D721Med (cell line): ENCODE results near the gene SYNPO2L.
"Not testable (repeated sequence)": the region's sequence is repeated elsewhere in the genome, so short reads cannot be mapped to it uniquely, and the experiment has no call there.

ENCODE experiments used
- DNase-seq: peaks from one replicate; pipeline ENCODE4 v3.0.0; 2011; ENCODE audit warnings: low spot score; ENCODE audit not compliant: insufficient read length
- FAIRE-seq: peaks from 2 replicates; lab custom pipeline; 2011; peaks lifted over from hg19 to GRCh38; lab: Jason Lieb, UNC
- TF ChIP-seq, protein P1 (sequence below): IDR thresholded peaks from 2 replicates; pipeline ENCODE4 v1.5.1; 2012; ENCODE audit warnings: mild to moderate bottlenecking, control low read depth; ENCODE audit not compliant: insufficient read depth; ENCODE audit errors: missing control alignments

The SYNPO2L gene

GRCh38 chr10:73655990-73656298 is at the start of gene SYNPO2L:
Gene SYNPO2L (minus strand): TSS chr10:73656029. CDS start chr10:73655922, 107 bp downstream.
- TF ChIP-seq, protein P1, sequence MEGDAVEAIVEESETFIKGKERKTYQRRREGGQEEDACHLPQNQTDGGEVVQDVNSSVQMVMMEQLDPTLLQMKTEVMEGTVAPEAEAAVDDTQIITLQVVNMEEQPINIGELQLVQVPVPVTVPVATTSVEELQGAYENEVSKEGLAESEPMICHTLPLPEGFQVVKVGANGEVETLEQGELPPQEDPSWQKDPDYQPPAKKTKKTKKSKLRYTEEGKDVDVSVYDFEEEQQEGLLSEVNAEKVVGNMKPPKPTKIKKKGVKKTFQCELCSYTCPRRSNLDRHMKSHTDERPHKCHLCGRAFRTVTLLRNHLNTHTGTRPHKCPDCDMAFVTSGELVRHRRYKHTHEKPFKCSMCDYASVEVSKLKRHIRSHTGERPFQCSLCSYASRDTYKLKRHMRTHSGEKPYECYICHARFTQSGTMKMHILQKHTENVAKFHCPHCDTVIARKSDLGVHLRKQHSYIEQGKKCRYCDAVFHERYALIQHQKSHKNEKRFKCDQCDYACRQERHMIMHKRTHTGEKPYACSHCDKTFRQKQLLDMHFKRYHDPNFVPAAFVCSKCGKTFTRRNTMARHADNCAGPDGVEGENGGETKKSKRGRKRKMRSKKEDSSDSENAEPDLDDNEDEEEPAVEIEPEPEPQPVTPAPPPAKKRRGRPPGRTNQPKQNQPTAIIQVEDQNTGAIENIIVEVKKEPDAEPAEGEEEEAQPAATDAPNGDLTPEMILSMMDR: no peak
- FAIRE-seq (no peak), DNase-seq (no peak)

DNA sequence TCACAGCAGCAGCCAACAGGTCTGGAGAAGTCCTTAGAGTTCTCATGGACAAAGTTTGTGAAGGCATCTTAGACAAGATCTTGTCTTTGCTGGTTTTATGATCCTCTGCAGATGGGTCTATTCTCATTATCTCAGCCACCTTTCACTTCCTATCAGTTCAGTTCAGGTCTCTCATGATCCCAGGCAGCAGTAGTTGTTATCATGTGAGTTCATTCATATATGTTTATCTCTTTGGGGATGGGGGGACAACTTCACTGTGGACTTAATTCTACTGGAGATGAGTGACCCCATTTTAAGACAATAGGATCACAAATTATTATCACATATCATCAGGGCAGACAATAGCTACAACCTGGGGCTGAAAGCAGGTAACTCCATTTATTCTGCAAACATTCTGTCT is 48.1 kb upstream of the SYNPO2L start:
- FAIRE-seq, DNase-seq: not testable (repeated sequence)

DNA sequence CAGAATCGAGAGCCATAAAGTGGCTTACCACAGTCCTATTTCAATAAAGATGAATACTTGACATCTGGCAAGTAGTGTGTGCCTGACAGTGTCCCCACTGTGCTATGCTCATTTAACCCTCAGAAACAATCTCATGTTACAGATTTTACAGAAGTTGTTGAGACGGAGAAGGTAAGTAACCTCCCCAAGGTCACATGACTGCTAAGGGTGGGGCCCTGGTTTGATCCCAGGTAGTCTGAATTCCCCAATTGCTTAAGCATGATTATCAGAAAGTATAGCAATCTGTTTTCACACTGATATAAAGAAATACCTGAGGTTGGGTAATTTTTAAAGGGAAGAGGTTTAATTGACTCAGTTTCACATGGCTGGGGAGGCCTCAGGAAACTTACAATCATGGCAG is 43.0 kb upstream of the SYNPO2L start:
- not testable (repeated sequence) for DNase-seq, FAIRE-seq

- FAIRE-seq, DNase-seq: not testable (repeated sequence)
Observed at GRCh38 chr10:73697675-73698159, 41.9 kb upstream of the SYNPO2L start, which contains the start of gene AGAP5. Gene AGAP5 (minus strand): TSS chr10:73698109. CDS start chr10:73697755, 354 bp downstream.

DNA sequence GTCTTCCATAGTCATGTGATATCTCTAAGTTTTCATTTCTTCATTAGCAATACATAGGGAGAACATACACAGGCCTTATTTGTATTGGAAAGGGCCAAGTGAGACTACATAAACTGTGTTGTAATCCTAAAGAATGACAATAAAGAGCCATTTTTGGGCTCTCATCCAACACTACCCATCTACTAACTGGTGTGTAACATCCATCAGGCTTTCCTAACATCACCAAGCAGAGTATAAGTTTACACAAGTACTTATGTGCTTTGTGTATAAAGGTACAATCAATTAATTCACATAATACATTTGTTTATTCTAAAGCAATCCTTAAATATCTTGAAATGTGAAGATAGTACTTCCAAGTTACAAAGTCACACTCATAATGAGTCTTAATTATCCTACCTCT is 39.5 kb upstream of the SYNPO2L start:
- not testable (repeated sequence) for FAIRE-seq, DNase-seq

- not testable (repeated sequence) for FAIRE-seq, DNase-seq
Observed at GRCh38 chr10:73690755-73691154, 34.9 kb upstream of the SYNPO2L start.

DNA sequence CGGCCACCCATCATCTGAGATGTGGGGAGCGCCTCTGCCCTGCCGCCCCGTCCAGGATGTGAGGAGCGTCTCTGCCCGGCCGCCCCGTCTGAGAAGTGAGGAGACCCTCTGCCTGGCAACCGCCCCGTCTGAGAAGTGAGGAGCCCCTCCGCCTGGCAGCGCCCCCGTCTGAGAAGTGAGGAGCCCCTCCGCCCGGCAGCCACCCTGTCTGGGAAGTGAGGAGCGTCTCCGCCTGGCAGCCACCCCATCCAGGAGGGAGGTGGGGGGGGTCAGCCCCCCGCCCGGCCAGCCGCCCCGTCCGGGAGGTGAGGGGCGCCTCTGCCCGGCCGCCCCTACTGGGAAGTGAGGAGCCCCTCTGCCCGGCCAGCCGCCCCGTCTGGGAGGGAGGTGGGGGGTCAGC is 33.8 kb upstream of the SYNPO2L start:
- FAIRE-seq, DNase-seq: not testable (repeated sequence)

DNA sequence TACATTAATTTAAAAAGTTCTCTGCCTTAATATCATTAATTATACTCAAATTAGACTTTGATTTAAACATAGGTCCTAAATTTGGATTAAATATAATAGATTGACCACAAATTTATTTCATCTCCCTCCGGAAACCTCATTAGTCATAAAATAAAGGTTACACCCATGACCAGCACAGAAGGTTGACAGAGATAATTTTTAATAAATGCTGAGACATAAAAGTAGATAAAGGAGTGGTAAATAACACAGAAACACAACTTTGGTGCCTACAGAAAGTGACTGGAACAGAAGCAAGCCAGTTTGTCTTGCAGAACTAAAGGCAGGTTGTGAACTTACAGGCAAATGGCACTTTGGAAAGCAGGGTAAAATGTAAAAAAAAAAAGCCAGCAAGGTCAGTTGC is 31.8 kb upstream of the SYNPO2L start:
- not testable (repeated sequence) for DNase-seq, FAIRE-seq

DNA sequence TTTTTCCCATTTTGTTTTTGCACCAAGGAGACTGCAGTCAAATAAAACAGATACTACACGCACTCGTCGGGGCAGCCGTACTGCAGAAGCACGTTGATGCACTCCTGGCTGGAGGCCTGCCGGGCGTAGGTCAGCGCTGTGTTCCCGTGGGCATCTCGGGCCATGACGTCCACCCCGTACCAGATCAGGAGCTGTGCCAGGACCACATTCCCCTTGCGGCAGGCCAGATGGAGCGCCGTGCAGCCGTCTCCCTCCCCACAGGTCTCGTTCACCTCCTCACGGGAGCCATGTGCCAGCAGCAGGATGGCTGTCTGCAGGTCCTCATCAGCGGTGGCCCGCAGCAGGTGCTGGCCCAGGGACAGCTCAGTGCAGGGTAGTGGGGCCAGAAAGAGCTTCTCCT is 18.7 kb upstream of the SYNPO2L start:
- DNase-seq, FAIRE-seq: not testable (repeated sequence)

GRCh38 chr10:73668378-73668777 is 12.5 kb upstream of the SYNPO2L start:
- FAIRE-seq, DNase-seq: not testable (repeated sequence)

DNA sequence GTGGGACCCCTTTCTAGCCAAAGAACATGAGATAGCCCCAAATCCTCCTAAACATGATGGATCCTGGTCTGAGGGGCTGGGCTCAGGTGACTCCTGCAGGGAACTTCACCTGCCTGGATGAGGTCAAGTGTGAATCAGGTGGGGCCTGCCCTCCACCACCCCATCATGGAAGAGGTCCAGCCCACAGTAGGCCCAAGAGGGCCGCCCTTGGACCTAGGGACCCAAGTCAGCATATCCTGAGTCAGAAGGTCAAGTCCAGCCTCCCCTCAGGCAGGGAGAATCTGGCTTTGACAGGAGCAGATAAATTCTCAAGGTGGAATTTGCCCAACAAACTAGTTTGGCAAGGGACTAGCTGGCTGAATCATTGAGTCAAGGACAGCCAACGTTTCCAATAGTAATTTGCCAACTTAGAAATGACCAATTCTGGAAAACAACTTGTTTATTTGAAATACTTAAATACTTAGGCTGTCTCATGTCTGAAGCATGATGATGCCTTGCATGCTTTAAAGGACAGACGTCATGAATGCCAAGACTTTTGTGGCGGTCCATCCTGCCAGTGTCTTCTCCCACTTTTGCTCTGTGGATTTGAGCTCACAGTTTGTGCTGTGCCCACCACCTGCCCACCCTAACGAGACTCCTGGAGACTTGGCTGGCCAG is 10.5 kb upstream of the SYNPO2L start:
- not testable (repeated sequence) for DNase-seq, FAIRE-seq

GRCh38 chr10:73665581-73665980 is 9.8 kb upstream of the SYNPO2L start:
- DNase-seq, FAIRE-seq: not testable (repeated sequence)

DNA sequence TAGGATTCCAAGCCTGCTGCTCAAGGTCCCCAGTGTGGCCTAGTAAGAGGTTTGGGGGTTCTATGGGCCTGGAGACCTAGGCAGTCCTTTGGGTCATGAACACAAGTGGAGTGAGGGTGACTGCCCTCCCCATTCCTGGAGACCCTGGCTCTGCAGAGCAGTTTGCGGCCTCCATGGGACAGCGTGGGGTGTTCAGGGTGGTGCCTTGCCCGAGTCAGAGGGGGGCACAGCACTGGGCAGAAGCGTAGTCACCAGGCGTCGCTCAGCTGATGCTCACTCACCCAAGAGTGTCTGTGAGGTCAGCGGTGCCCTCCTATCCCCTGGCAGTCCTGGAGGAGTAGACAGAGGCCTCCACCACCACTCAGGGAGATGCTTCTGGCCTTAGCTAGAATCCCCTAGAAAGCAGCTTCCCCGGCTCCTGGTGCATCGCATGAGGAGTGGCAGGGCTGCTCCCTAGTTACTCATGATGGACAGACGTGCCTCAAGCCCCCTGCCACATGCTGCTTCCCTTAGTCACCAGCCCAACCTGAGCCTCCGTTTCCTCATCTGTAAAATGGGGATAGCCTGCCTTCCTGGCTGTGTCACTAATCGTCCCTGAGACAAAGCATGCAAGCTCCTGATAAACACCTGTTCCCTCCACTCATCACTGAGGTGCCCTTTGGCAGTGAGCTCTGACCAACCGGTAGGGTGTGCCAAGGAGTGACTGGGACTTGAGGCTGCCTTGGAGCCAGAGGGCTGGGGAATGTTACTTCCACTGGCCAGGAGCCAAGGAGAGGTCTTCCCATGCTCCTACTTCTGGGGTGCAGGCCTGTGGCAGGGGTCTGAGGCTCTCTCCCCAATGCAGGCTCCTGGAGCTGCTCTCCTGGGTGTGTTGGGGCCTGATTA is 8.6 kb upstream of the SYNPO2L start:
- not testable (repeated sequence) for FAIRE-seq, DNase-seq

GRCh38 chr10:73663621-73664020 is 7.8 kb upstream of the SYNPO2L start:
- not testable (repeated sequence) for DNase-seq, FAIRE-seq

DNA sequence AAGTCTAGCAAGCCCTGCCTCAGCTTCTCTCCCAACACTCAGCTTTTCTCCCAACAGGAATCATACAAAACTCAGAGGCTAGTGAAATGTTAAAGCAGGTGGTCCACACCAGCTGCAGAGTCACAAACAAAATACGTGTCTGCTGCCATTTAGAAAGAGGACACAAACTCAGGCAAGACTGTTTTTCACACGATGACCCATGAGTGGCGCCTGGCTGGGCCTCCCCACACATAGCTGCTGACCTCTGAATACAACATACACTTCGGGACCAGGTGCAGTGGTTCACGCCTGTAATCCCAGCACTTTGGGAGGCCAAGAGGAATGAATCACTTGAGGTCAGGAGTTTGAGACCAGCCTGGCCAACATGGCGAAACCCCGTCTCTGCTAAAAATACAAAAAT is 6.9 kb upstream of the SYNPO2L start:
- not testable (repeated sequence) for DNase-seq, FAIRE-seq
